ENCODE data around the gene ALPP. TPM values are rescaled to one million over a fixed set of nuclear protein-coding genes. Genes with fewer than 3 reads are reported as not detected.
"Not testable (repeated sequence)": the region's sequence is repeated elsewhere in the genome, so short reads cannot be mapped to it uniquely, and the experiment has no call there.

The ALPP gene
- total and polyA plus RNA-seq, 8 donors = not detected

GRCh38 chr2:232335859-232336215 is 42.7 kb upstream of the ALPP start:
- intact Hi-C loops (cut with DNase I) = loop anchor here in 1 of 3 donors (10.0 kb wide), 1 partner anchor 99 kb away; no protein-coding TSS in a partner anchor
- TF ChIP-seq CTCF (IDR thresholded peaks at IDR 0.05) = no peak
- Histone ChIP-seq H3K4me1 (no peaks in the 10 kb centered on the region), H3K27ac (no peak overlapping the region), H3K9me3 (no peaks in the 10 kb centered on the region), H3K4me3 (no peak overlapping the region), H3K27me3 (no peaks in the 10 kb centered on the region), H3K36me3 (no peaks in the 10 kb centered on the region)
- peak in 2 of 6 donors; percentile 4 to 42 for DNase-seq
- WGBS, 2 donors = 88 to 92% methylated on average over 4 of the region's 4 CpGs
- FAIRE-seq = no peak
- no peak for ATAC-seq

- Histone ChIP-seq H3K36me3 (no peaks in the 10 kb centered on the region), H3K27me3 (no peaks in the 10 kb centered on the region), H3K4me3 (no peak overlapping the region), H3K9me3 (no peaks in the 10 kb centered on the region), H3K4me1 (no peaks in the 10 kb centered on the region), H3K27ac (no peak overlapping the region)
- FAIRE-seq (no peak), DNase-seq (peak in 2 of 6 donors; percentile 7 to 35), ATAC-seq (no peak)
- TF ChIP-seq CTCF (IDR thresholded peaks at IDR 0.05) = no peak
- intact Hi-C loops (cut with DNase I) = loop anchor here in 1 of 3 donors (10.0 kb wide), 1 partner anchor 99 kb away; no protein-coding TSS in a partner anchor
- WGBS, 2 donors = 96 to 98% methylated on average over 14 to 15 of the region's 15 CpGs
Measured at GRCh38 chr2:232336241-232336736, 42.3 kb upstream of the ALPP start.

GRCh38 chr2:232336981-232337720 is 41.4 kb upstream of the ALPP start:
- Histone ChIP-seq H3K9me3 (no peaks in the 10 kb centered on the region), H3K4me3 (no peak overlapping the region), H3K36me3 (no peaks in the 10 kb centered on the region), H3K4me1 (no peaks in the 10 kb centered on the region), H3K27ac (no peak overlapping the region), H3K27me3 (no peaks in the 10 kb centered on the region)
- WGBS, 2 donors = 89 to 92% methylated on average over 15 to 18 of the region's 18 CpGs
- ATAC-seq (no peak), FAIRE-seq (no peak), DNase-seq (peak in 1 of 6 donors; percentile 7)
- no peak for TF ChIP-seq CTCF (IDR thresholded peaks at IDR 0.05)
- intact Hi-C loops (cut with DNase I) = loop anchor here in 1 of 3 donors (10.0 kb wide), 1 partner anchor 98 kb away; no protein-coding TSS in a partner anchor

GRCh38 chr2:232338094-232338758 is 40.3 kb upstream of the ALPP start:
- 90 to 91% methylated on average over 5 to 12 of the region's 16 CpGs for WGBS, 2 donors
- H3K27ac ChIP-seq, FAIRE-seq, H3K4me3 ChIP-seq, H3K36me3 ChIP-seq, H3K4me1 ChIP-seq, H3K9me3 ChIP-seq, H3K27me3 ChIP-seq: not testable (repeated sequence)
- intact Hi-C loops (cut with DNase I) = loop anchor here in 1 of 3 donors (10.0 kb wide), 1 partner anchor 97 kb away; no protein-coding TSS in a partner anchor
- ATAC-seq (peak in 1 of 4 donors; percentile 5), DNase-seq (peak in 2 of 6 donors; percentile 9 to 38)

- ATAC-seq = no peak
- Histone ChIP-seq H3K27me3 (no peaks in the 10 kb centered on the region), H3K4me1 (no peaks in the 10 kb centered on the region), H3K36me3 (no peaks in the 10 kb centered on the region), H3K4me3 (no peak overlapping the region), H3K9me3 (no peaks in the 10 kb centered on the region), H3K27ac (no peak overlapping the region)
- TF ChIP-seq CTCF (IDR thresholded peaks at IDR 0.05) = no peak
- 90 to 93% methylated on average over 7 of the region's 7 CpGs for WGBS, 2 donors
- DNase-seq = peak in 2 of 6 donors; percentile 15 to 38
- intact Hi-C loops (cut with DNase I) = loop anchor here in 1 of 3 donors (10.0 kb wide), 1 partner anchor 96 kb away; no protein-coding TSS in a partner anchor
- FAIRE-seq = no peak
Measured at GRCh38 chr2:232338759-232339106, 39.8 kb upstream of the ALPP start.
